MG63 (cell line): ENCODE data around the gene H2BK1. TPM values are rescaled to one million over a fixed set of nuclear protein-coding genes. Genes with fewer than 3 reads are reported as not detected.

Experiments used
- DNase-seq: peaks from one replicate; pipeline ENCODE4 v3.0.0-alpha.2; 2020
- H3K27me3 ChIP-seq: fragments of 250-450 bp; sonication (Bioruptor Pico); 2 replicates; pipeline ENCODE4 v1.5.1; 2020; ENCODE audit warnings: mild to moderate bottlenecking, moderate library complexity
- H3K36me3 ChIP-seq: fragments of 250-450 bp; sonication (Bioruptor Pico); 2 replicates; pipeline ENCODE4 v1.5.1; 2020; ENCODE audit warnings: mild to moderate bottlenecking, moderate library complexity
- H3K4me3 ChIP-seq: fragments of 250-450 bp; sonication (Bioruptor Pico); 2 replicates; pipeline ENCODE4 v1.5.1; 2020; ENCODE audit warnings: mild to moderate bottlenecking, moderate library complexity
- H3K9me3 ChIP-seq: fragments of 250-450 bp; sonication (Bioruptor Pico); 2 replicates; pipeline ENCODE4 v1.5.1; 2020; ENCODE audit warnings: mild to moderate bottlenecking, moderate library complexity
- total RNA-seq: library from RNA; depleted of rRNA; stranded (reverse); fragments of >200 nt; shearing (Covaris generic); gene quantifications from 2 replicates; pipeline ENCODE4 v1.2.3, GENCODE V29; 2014; ENCODE audit warnings: low replicate concordance

Gene H2BK1
- total RNA-seq, 1 experiment from 2014 or later: not detected

DNA sequence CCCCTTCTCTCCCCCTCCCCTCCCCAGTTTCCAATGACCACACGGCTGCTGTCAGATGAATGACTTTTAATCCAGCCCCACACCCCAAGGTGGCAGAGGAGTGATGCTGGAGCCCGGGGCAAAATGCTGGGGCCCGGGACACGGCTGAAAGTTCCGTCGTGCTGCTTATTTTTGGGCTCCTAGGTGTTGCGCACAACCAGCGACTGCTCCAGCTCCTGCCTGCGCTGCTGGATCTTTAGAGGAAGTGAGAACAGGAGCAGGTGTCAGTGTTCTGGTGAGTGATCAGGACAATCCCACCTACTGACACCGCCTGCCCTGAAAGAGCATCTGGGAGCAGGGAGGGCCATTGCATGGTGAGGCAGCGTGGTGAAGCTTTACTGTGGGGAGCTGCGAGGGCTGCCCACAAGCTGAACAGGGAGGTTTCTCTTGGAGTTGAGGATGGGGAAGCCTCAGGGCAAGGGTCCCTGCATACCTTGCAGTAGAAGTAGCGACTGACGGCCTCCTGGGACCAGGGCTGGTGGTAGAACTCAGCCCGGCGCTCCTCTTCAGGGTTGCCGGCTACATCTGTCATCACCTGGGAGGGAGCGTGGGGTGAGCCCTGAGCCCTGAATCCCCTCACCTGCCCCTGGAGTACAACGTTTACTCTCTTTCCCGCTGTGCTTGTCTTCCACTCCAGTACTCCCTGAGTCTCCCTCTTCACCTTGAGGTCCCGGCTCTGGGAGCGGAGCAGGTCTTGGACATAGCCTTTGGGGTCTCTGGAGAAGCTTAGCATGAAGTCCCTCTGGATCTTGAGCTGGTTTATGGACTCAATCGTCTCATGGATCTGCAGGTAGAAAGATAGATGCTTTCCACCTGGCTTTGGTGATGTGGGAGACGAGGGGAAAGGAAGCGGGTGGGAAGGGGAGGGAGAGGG is 28.9 kb upstream of the H2BK1 start:
- DNase-seq: no peak
- H3K9me3 ChIP-seq: no peaks in the 10 kb centered on the region
- H3K27me3 ChIP-seq: no peaks in the 10 kb centered on the region
- H3K36me3 ChIP-seq: peaks cover 7% of the 10 kb centered on the region
- H3K4me3 ChIP-seq: no peak overlapping the region

DNA sequence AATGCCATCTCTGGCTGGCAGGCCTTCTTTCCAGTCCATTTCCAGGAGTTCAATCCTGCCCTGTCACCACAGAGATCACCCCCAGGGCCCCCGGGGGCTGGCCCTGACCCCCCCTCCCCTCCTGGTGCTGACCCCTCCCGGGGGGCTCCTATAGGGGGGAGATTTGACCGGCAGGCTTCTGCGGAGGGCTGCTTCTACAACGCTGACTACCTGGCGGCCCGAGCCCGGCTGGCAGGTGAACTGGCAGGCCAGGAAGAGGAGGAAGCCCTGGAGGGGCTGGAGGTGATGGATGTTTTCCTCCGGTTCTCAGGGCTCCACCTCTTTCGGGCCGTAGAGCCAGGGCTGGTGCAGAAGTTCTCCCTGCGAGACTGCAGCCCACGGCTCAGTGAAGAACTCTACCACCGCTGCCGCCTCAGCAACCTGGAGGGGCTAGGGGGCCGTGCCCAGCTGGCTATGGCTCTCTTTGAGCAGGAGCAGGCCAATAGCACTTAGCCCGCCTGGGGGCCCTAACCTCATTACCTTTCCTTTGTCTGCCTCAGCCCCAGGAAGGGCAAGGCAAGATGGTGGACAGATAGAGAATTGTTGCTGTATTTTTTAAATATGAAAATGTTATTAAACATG is 28.0 kb upstream of the H2BK1 start:
- Histone ChIP-seq H3K9me3 (no peaks in the 10 kb centered on the region), H3K27me3 (no peaks in the 10 kb centered on the region), H3K36me3 (peaks cover 7% of the 10 kb centered on the region), H3K4me3 (no peak overlapping the region)
- DNase-seq: no peak

DNA sequence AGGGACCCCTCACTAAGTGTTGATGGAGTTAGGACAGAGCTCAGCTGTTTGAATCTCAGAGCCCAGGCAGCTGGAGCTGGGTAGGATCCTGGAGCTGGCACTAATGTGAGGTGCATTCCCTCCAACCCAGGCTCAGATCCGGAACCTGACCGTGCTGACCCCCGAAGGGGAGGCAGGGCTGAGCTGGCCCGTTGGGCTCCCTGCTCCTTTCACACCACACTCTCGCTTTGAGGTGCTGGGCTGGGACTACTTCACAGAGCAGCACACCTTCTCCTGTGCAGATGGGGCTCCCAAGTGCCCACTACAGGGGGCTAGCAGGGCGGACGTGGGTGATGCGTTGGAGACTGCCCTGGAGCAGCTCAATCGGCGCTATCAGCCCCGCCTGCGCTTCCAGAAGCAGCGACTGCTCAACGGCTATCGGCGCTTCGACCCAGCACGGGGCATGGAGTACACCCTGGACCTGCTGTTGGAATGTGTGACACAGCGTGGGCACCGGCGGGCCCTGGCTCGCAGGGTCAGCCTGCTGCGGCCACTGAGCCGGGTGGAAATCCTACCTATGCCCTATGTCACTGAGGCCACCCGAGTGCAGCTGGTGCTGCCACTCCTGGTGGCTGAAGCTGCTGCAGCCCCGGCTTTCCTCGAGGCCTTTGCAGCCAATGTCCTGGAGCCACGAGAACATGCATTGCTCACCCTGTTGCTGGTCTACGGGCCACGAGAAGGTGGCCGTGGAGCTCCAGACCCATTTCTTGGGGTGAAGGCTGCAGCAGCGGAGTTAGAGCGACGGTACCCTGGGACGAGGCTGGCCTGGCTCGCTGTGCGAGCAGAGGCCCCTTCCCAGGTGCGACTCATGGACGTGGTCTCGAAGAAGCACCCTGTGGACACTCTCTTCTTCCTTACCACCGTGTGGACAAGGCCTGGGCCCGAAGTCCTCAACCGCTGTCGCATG is 27.2 kb upstream of the H2BK1 start:
- H3K4me3 ChIP-seq: no peak overlapping the region
- peaks cover 7% of the 10 kb centered on the region for H3K36me3 ChIP-seq
- no peaks in the 10 kb centered on the region for H3K9me3 ChIP-seq
- H3K27me3 ChIP-seq: no peaks in the 10 kb centered on the region
- DNase-seq: no peak

DNA sequence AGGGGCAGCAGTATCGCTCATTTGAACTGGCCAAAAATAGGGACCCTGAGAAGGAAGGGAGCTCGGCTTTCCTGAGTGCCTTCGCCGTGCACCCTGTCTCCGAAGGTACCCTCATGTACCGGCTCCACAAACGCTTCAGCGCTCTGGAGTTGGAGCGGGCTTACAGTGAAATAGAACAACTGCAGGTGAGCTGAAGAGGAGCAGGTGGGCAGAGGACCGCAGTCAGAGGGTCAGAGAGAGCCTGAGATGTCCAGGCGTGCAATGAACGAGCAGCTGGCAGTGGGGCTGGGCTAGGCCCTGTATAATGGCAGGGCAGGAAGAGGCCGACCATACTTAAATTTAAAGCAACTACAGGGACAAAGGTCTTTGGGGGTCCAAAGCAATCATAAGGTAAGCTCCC is 26.1 kb upstream of the H2BK1 start:
- DNase-seq: no peak
- Histone ChIP-seq H3K27me3 (no peaks in the 10 kb centered on the region), H3K9me3 (no peaks in the 10 kb centered on the region), H3K36me3 (peaks cover 7% of the 10 kb centered on the region), H3K4me3 (no peak overlapping the region)

- DNase-seq: no peak
- no peaks in the 10 kb centered on the region for H3K9me3 ChIP-seq
- peaks cover 7% of the 10 kb centered on the region for H3K36me3 ChIP-seq
These were observed 25.0 kb upstream of the H2BK1 start for GRCh38 chr7:151235091-151235787.

DNA sequence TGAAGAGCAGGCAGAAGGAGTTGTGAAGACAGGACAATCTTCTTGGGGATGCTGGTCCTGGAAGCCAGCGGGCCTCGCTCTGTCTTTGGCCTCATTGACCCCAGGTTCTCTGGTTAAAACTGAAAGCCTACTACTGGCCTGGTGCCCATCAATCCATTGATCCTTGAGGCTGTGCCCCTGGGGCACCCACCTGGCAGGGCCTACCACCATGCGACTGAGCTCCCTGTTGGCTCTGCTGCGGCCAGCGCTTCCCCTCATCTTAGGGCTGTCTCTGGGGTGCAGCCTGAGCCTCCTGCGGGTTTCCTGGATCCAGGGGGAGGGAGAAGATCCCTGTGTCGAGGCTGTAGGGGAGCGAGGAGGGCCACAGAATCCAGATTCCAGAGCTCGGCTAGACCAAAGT is 23.5 kb upstream of the H2BK1 start:
- Histone ChIP-seq H3K27me3 (no peaks in the 10 kb centered on the region), H3K36me3 (peaks cover 7% of the 10 kb centered on the region), H3K9me3 (no peaks in the 10 kb centered on the region), H3K4me3 (peak overlapping the region; percentile 85)
- DNase-seq: no peak

More at GRCh38 chr7:151235091-151235787, 25.0 kb upstream of the H2BK1 start:
- no peak overlapping the region for H3K4me3 ChIP-seq
- H3K27me3 ChIP-seq: no peaks in the 10 kb centered on the region

DNA sequence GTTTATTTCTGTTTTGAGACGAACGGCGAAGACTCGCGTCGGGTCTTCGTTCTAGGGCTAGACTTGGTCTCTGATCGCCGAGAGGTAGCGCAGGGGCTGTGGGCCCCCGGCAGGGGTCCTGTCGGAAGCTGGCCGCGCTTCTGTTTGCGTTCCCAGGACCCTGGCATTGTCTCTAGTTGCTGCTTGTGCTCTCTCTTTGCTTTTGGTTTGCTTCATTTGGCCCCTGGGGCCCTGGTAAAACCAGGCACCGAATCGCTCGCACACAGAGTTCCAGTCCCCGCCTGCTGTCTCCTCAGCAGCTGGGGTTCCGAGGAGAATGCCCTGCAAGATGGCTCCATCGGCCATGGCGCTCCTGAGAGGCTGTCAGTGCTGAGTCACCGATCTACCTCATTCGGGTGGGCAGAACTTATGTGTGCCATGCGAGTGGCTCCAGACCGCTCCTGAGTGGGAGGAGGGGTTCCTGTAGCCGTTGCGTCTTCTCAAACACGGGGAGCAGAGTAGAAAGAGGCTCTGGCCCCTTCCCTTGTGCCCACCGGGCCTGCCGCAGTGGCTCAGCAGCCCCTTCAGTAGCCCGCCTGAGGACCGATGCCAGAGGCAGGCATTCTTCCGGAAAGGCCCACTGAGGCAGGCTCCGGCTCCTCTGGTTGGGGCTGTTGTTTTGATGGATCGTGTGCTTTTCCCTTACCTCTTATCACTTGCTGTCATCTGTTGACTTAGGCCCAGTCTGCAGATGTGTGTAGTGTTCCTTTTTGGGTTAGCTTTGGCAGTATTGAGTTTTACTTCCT is 22.8 kb upstream of the H2BK1 start:
- peak; percentile 75 for DNase-seq
- Histone ChIP-seq H3K36me3 (peaks cover 7% of the 10 kb centered on the region), H3K27me3 (no peaks in the 10 kb centered on the region), H3K4me3 (peak overlapping the region; percentile 85), H3K9me3 (no peaks in the 10 kb centered on the region)

GRCh38 chr7:151232091-151232916 is 22.0 kb upstream of the H2BK1 start, which contains the start of gene CHPF2:
Gene CHPF2 (plus strand): TSS chr7:151232483. CDS start chr7:151234012, 1,529 bp downstream.
- DNase-seq: peak; percentile 88
- peaks cover 7% of the 10 kb centered on the region for H3K36me3 ChIP-seq
- no peaks in the 10 kb centered on the region for H3K9me3 ChIP-seq
- H3K4me3 ChIP-seq: peak within 1 kb of the TSS; percentile 85
- H3K27me3 ChIP-seq: no peaks in the 10 kb centered on the region

- Histone ChIP-seq H3K36me3 (peaks cover under 1% of the 10 kb centered on the region), H3K27me3 (no peaks in the 10 kb centered on the region), H3K9me3 (no peaks in the 10 kb centered on the region), H3K4me3 (no peak overlapping the region)
- DNase-seq: no peak
These were observed 20.8 kb upstream of the H2BK1 start for GRCh38 chr7:151231080-151231479.

DNA sequence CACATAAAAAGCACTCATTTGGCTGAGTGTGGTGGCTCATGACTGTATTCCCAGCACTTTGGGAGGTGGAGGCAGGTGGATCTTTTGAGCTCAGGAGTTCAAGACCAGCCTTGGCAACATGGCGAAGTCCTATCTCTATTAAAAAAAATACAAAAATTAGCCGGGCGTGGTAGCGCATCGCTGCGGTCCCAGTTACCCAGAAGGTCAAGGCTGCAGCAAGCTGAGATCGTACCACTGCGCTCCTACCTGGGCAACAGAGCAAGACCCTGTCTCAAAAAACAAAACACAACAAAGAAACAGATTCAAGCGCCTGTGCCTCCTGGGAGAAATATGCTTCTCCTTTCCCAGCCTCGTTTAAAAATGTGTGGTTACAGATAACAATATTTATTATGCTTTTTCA is 19.0 kb upstream of the H2BK1 start:
- no peaks in the 10 kb centered on the region for H3K27me3 ChIP-seq
- H3K36me3 ChIP-seq: peaks cover 10% of the 10 kb centered on the region
- DNase-seq: no peak
- H3K9me3 ChIP-seq: no peaks in the 10 kb centered on the region
- H3K4me3 ChIP-seq: no peak overlapping the region

DNA sequence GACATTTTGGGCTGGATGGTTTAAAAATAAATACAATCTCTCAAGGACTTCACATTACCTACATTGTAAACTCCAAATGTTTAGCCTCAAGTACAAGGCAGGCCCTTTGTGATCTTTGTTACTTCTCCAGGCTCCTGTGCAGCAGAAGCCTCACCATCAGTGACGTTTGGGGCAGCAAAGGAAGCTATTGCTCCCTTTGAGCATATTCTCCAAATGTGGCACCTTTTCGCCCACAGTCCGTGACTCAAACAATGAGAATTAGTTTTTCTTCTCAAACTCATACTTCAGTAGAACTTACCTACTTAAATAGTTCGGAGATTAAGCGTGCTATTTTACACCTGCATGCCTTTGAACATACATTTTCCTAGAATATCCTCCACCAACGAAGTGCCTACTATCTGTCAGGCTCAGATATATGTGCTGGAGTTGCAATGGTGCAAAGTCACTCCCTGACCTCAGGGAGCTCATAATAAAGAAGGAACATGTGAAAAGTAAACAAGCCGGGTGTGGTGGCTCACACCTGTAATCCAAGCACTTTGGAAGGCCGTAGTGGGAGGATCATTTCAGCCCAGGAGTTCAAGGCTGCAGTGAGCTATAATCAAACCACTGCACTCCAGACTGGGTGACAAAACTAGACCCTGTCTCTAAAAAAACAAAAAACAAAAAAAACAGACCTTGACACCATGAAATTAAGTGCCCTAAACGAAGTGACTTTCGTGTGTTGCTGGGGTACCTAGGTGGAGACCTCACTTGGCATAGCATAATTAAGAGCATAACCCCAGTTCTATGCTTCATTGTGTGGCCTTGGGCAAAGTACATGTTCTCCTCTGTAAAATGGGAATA is 18.0 kb upstream of the H2BK1 start:
- no peak for DNase-seq
- no peaks in the 10 kb centered on the region for H3K9me3 ChIP-seq
- H3K27me3 ChIP-seq: no peaks in the 10 kb centered on the region
- H3K4me3 ChIP-seq: peak overlapping the region; percentile 74
- H3K36me3 ChIP-seq: peaks cover 11% of the 10 kb centered on the region

DNA sequence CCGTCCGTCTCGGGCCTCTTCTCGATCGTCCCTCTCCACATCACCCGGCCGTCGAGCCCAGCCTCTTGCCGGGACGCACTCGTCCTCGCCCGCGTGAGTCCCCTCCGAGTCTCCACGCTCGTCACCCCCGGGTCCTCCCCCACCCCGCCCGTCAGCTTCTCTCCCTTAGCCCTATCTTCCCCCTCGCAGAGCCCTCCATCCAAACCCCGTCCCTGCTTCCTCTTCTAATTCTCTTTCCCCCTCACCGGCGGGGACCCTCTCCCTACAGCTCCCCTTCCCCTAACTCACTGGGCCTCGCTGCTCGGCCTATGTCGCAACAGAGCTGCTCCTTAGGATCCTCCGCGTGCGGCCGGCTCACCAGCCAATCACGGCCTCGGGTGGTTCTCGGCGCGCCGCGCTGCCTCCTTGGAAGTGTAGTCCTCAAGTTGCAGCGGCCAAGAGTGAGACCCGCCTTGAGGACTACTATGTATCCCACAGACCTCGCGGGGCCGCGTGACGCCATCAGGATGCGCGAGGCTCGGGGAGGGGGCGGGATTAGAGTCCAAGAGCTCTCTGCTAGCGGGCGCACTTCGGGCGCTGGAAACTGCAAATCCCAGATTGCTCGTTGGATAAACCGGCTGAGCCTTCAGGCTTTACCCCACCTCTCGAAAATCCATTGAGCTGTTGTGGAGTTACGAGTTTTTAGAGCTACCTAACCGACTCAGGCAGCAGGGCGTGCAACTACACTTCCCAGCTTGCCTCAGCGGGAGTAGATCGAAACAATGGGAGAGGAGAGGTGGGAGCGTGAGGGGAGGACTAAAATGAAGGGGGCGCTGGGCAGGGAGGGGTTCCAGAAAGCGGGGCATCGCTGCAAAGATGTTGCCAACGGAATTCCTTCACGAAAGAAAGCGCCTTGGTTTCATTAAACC is 16.8 kb upstream of the H2BK1 start, which contains the start of gene ABCF2:
Gene ABCF2 (minus strand): TSS at position 331 of the 908 bp plus-strand sequence. CDS start 747 bp downstream, outside the sequence.
- Histone ChIP-seq H3K36me3 (peaks cover 16% of the 10 kb centered on the region), H3K4me3 (peak within 1 kb of the TSS; percentile 74), H3K9me3 (no peaks in the 10 kb centered on the region), H3K27me3 (no peaks in the 10 kb centered on the region)
- DNase-seq: peak; percentile 97

GRCh38 chr7:151226560-151226874 is 16.2 kb upstream of the H2BK1 start:
- H3K9me3 ChIP-seq: no peaks in the 10 kb centered on the region
- peak overlapping the region; percentile 74 for H3K4me3 ChIP-seq
- peaks cover 16% of the 10 kb centered on the region for H3K36me3 ChIP-seq
- no peak for DNase-seq
- no peaks in the 10 kb centered on the region for H3K27me3 ChIP-seq
